Upper lobe of right lung (tissue), 1 donor: ENCODE measurements around the gene HDDC2. TPM values are rescaled to one million over a fixed set of nuclear protein-coding genes. Genes with fewer than 3 reads are reported as not detected.

Source experiments
- ATAC-seq: fragments of 200-7000 bp; cut with Tn5 transposase; one replicate; pipeline ENCODE4 v1.9.1; 2020; ENCODE audit warnings: mild to moderate bottlenecking, moderate library complexity
- DNase-seq: peaks from one replicate; pipeline ENCODE4 v3.0.0-alpha.2; 2020
- H3K27ac ChIP-seq: fragments of 200-600 bp; one replicate; pipeline ENCODE4 v1.8.0; 2022
- H3K27me3 ChIP-seq: fragments of 200-600 bp; one replicate; pipeline ENCODE4 v1.8.0; 2022; ENCODE audit warnings: mild to moderate bottlenecking
- H3K36me3 ChIP-seq: fragments of 200-600 bp; one replicate; pipeline ENCODE4 v1.8.0; 2022
- H3K4me1 ChIP-seq: fragments of 200-600 bp; one replicate; pipeline ENCODE4 v1.8.0; 2022
- H3K4me3 ChIP-seq: fragments of 200-600 bp; one replicate; pipeline ENCODE4 v1.8.0; 2022; ENCODE audit warnings: mild to moderate bottlenecking
- H3K9me3 ChIP-seq: fragments of 200-600 bp; one replicate; pipeline ENCODE4 v1.8.0; 2022
- CTCF ChIP-seq: fragments of 200-600 bp; IDR thresholded peaks from one replicate; pipeline ENCODE4 v1.8.0; 2022; ENCODE audit warnings: antibody characterized with exemption
- intact Hi-C: fragments of 100-400 bp; cut with DNase I; formaldehyde crosslinking; loops from one replicate; pipeline ENCODE4 v1.11.0; 2022
- total RNA-seq: library from RNA; stranded (reverse); fragmentation: NEBNext Ultra II Directional; extraction: Animal tissue kit (Norgen Biotek cat#: 25700); gene quantifications from one replicate; pipeline ENCODE4 v1.2.1, GENCODE V29; 2021
- donor health status: DM: no; HTN: yes; CAD: no; lungs with severe emphysema.

HDDC2 gene
- total RNA-seq, 1 donor from 2014 or later, result 51.7 TPM

GRCh38 chr6:125303512-125303854 lies 1.7 kb upstream of the HDDC2 start:
- DNase-seq (no peak), ATAC-seq (no peak)
- intact Hi-C loops, result no loop called here
- Histone ChIP-seq H3K27ac (no peak overlapping the region), H3K4me1 (peaks cover 21% of the 10 kb centered on the region), H3K27me3 (no peaks in the 10 kb centered on the region), H3K4me3 (no peak overlapping the region), H3K9me3 (no peaks in the 10 kb centered on the region), H3K36me3 (peaks cover 12% of the 10 kb centered on the region)
- TF ChIP-seq CTCF, result no peak

GRCh38 chr6:125302840-125303511 lies 1.2 kb upstream of the HDDC2 start:
- no peaks in the 10 kb centered on the region for H3K27me3 ChIP-seq
- no peaks in the 10 kb centered on the region for H3K9me3 ChIP-seq
- DNase-seq, result no peak
- ATAC-seq, result no peak
- no peak overlapping the region for H3K4me3 ChIP-seq
- H3K36me3 ChIP-seq, result peaks cover 17% of the 10 kb centered on the region
- no peak overlapping the region for H3K27ac ChIP-seq
- peaks cover 21% of the 10 kb centered on the region for H3K4me1 ChIP-seq
- intact Hi-C loops, result no loop called here
- no peak for TF ChIP-seq CTCF

DNA sequence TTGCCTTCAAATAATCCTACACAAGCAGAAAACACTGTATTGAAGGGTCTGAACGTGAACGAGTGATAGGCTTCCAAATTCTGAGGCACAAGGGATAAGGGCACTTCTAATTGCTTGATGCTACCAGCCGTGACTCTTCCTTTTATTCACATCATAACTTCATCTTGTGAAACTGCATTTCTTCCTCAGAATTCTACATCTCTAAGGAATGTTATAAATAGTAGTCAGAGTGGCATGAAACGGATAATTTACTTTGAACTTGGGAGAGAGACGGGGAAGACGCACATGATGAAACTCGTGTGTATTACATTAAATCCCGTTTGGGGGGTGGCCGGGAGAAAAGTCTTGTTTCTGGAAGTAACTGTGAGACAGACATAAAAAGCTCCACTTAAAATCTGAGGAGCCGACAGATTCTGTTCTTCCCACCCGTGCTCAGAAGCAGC lies 754 bp downstream of the HDDC2 start:
- peak overlapping the region; percentile 86 for H3K27ac ChIP-seq
- no peak for TF ChIP-seq CTCF
- no peaks in the 10 kb centered on the region for H3K27me3 ChIP-seq
- peaks cover 33% of the 10 kb centered on the region for H3K36me3 ChIP-seq
- H3K9me3 ChIP-seq, result no peaks in the 10 kb centered on the region
- intact Hi-C loops, result no loop called here
- peaks cover 23% of the 10 kb centered on the region for H3K4me1 ChIP-seq
- ATAC-seq (no peak), DNase-seq (no peak)
- peak overlapping the region; percentile 72 for H3K4me3 ChIP-seq

DNA sequence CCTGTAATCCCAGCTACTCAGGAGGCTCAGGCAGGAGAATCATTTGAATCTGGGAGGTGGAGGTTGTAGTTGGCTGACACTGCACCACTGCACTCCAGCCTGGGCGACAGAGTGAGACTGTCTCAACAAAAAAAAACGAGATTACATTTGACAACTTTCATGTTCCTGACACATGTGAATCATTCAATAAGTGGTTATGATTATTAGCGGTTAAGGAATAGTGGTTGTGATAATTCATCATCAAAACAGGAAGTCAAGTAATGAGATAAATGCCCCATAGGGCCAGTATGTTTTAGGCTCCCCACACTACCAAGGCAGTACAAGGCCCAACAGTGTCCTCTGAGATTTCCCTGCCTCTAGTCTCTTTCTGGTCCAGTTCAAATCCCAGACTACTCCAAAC lies 2.5 kb downstream of the HDDC2 start:
- H3K4me3 ChIP-seq, result no peak overlapping the region
- intact Hi-C loops, result no loop called here
- H3K36me3 ChIP-seq, result peaks cover 50% of the 10 kb centered on the region
- H3K27me3 ChIP-seq, result no peaks in the 10 kb centered on the region
- TF ChIP-seq CTCF, result no peak
- no peak for DNase-seq
- H3K9me3 ChIP-seq, result no peaks in the 10 kb centered on the region
- no peak overlapping the region for H3K27ac ChIP-seq
- no peak for ATAC-seq
- H3K4me1 ChIP-seq, result peaks cover 31% of the 10 kb centered on the region

DNA sequence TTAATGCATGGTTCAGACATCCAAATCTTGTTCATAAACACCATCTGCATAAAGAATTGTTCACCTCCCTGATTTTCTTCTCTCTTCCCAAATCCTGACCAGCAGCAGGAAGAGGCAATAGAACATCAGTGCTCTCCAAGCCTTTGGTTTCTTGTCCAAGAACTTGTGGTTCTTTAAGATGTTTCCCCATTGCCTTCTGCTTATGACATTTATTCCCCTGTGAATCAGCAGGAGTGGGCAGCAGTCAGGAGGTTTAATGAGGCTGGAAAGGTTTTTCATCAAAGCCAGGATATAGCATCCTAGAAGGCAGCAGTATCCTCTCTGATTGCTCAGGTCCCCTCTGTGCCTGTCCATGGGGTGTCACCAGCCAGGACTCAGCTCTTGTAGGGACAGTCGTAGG lies 5.3 kb downstream of the HDDC2 start:
- no peaks in the 10 kb centered on the region for H3K27me3 ChIP-seq
- TF ChIP-seq CTCF, result no peak
- H3K36me3 ChIP-seq, result peaks cover 69% of the 10 kb centered on the region
- DNase-seq, result no peak
- no peak overlapping the region for H3K4me3 ChIP-seq
- no peak overlapping the region for H3K27ac ChIP-seq
- peaks cover 31% of the 10 kb centered on the region for H3K4me1 ChIP-seq
- no peak for ATAC-seq
- no peaks in the 10 kb centered on the region for H3K9me3 ChIP-seq
- intact Hi-C loops, result no loop called here

DNA sequence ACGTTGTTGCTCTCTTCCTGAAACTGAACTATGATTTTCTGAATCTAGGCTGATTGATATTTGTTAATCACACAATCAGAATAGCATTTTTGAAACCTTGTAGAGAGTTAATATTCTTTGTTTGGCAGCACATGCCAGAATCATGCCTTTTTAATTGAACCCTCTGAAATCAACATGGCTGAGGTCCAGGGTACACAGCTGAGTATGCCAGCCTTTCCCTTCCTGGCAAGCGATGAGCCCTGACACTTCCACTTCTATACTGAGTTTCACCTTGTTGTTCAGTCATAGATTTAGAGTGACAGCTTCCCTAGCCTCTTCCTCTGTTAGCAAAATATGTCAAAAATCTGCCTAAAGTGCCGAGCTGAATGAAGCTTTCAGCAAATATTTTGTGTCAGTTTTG lies 6.8 kb downstream of the HDDC2 start:
- H3K27ac ChIP-seq, result no peak overlapping the region
- no peak for ATAC-seq
- TF ChIP-seq CTCF, result no peak

More for the DNA sequence above, 6.8 kb downstream of the HDDC2 start:
- peaks cover 80% of the 10 kb centered on the region for H3K36me3 ChIP-seq
- H3K9me3 ChIP-seq, result no peaks in the 10 kb centered on the region
- no peak overlapping the region for H3K4me3 ChIP-seq
- peaks cover 21% of the 10 kb centered on the region for H3K4me1 ChIP-seq
- intact Hi-C loops, result no loop called here
- no peak for DNase-seq
- no peaks in the 10 kb centered on the region for H3K27me3 ChIP-seq
